Natural killer cell (primary cell): ENCODE measurements around the gene AKT1. TPM values are rescaled to one million over a fixed set of nuclear protein-coding genes. Genes with fewer than 3 reads are reported as not detected.

Experiments
- ATAC-seq, 3 donors: fragments of 150-1000 bp in 2 of 3; fragments of 200-7000 bp in 1 of 3; cut with Tn5 transposase; 1 replicate in 1 of 3; 2 replicates in 2 of 3; pipeline ENCODE4 v1.10.0; 2021; ENCODE audit warnings: mild to moderate bottlenecking in 2 of 3, moderate library complexity in 2 of 3
- DNase-seq, 2 donors: peaks; one replicate each; pipeline versions ENCODE4 v3.0.0 to v3.0.0-alpha.2; 2013 to 2021; ENCODE audit warnings: mixed read lengths in 1 of 2
- H3K27ac ChIP-seq: one replicate; pipeline ENCODE4 v1.5.1; 2013; ENCODE audit warnings: mild to moderate bottlenecking, low read length
- H3K27me3 ChIP-seq: one replicate; pipeline ENCODE4 v1.6.1; 2013; ENCODE audit warnings: low read length; ENCODE audit not compliant: control insufficient read depth, insufficient read depth
- H3K36me3 ChIP-seq: one replicate; pipeline ENCODE4 v1.6.1; 2013; ENCODE audit warnings: low read length; ENCODE audit not compliant: control insufficient read depth, insufficient read depth
- H3K4me1 ChIP-seq: one replicate; pipeline ENCODE4 v1.6.1; 2013; ENCODE audit warnings: low read length; ENCODE audit not compliant: control insufficient read depth, insufficient read depth
- H3K4me3 ChIP-seq: one replicate; pipeline ENCODE4 v1.5.1; 2013; ENCODE audit warnings: low read length
- H3K9me3 ChIP-seq: one replicate; pipeline ENCODE4 v1.6.1; 2013; ENCODE audit warnings: low read length; ENCODE audit not compliant: control insufficient read depth, insufficient read depth
- H3K27ac Mint-ChIP-seq, 2 donors: one replicate each; pipeline ENCODE4 v1.8.0; 2022; ENCODE audit warnings: mild to moderate bottlenecking in 2 of 2, mixed read lengths in 2 of 2, moderate library complexity in 1 of 2
- H3K27me3 Mint-ChIP-seq, 2 donors: one replicate each; pipeline ENCODE4 v1.8.0; 2022; ENCODE audit warnings: low read depth in 2 of 2, mixed read lengths in 2 of 2
- H3K36me3 Mint-ChIP-seq: one replicate; pipeline ENCODE4 v1.8.0; 2022; ENCODE audit warnings: mixed read lengths
- H3K4me1 Mint-ChIP-seq, 2 donors: one replicate each; pipeline ENCODE4 v1.8.0; 2022; ENCODE audit warnings: mixed read lengths in 2 of 2
- H3K4me3 Mint-ChIP-seq: one replicate; pipeline ENCODE4 v1.8.0; 2022; ENCODE audit warnings: mild to moderate bottlenecking, moderate library complexity, mixed read lengths
- H3K9me3 Mint-ChIP-seq, 2 donors: one replicate each; pipeline ENCODE4 v1.8.0; 2022; ENCODE audit warnings: mixed read lengths in 2 of 2
- CTCF ChIP-seq: fragments of 200-600 bp; IDR thresholded peaks from one replicate; pipeline ENCODE4 v1.8.0; 2022; ENCODE audit warnings: antibody characterized with exemption
- WGBS: methylation state at CpG from one replicate; pipeline ENCODE4 v1.1.7; 2013; ENCODE audit warnings: missing lambda C conversion rate; ENCODE audit not compliant: insufficient coverage; 5-methylcytosine and 5-hydroxymethylcytosine counted together
- intact Hi-C: fragments of 100-400 bp; cut with micrococcal nuclease; formaldehyde crosslinking; loops from one replicate; pipeline ENCODE4 v1.14.2; 2022
- total RNA-seq, 4 donors: library from RNA; stranded (reverse); fragments of 120-200 nt in 1 of 4; gene quantifications; one replicate each; pipeline versions ENCODE4 v1.2.3 to v1.2.4, GENCODE V29; 2013 to 2022

AKT1 gene
- total RNA-seq, 3 donors from 2014 or later (not counting 1 experiment from before 2014, with no cell fraction given) = 152 to 163 (median 153) TPM

- Histone ChIP-seq H3K4me1 (peaks cover 16% of the 10 kb centered on the region), H3K27me3 (no peaks in the 10 kb centered on the region), H3K4me3 (no peak overlapping the region), H3K27ac (no peak overlapping the region), H3K36me3 (no peaks in the 10 kb centered on the region), H3K9me3 (no peaks in the 10 kb centered on the region)
- H3K4me1 Mint-ChIP-seq = peaks cover 0 to 13% of the 10 kb centered on the region in 2 donors
- H3K4me3 Mint-ChIP-seq = no peak overlapping the region
- TF ChIP-seq CTCF = no peak
- H3K27me3 Mint-ChIP-seq = no peaks in the 10 kb centered on the region
- 83% methylated on average over 10 of the region's 10 CpGs for WGBS
- no peaks in the 10 kb centered on the region for H3K36me3 Mint-ChIP-seq
- no peak for DNase-seq
- peak overlapping the region in 1 of 2 donors; percentile 26 for H3K27ac Mint-ChIP-seq
- H3K9me3 Mint-ChIP-seq = no peaks in the 10 kb centered on the region
- ATAC-seq = no peak
- intact Hi-C loops = no loop called here
Observed at GRCh38 chr14:104806625-104807465, 11.3 kb upstream of the AKT1 start.

- DNase-seq = no peak
- 90% methylated on average over 14 of the region's 14 CpGs for WGBS
- no peaks in the 10 kb centered on the region for H3K36me3 Mint-ChIP-seq
Observed at GRCh38 chr14:104805941-104806624, 10.5 kb upstream of the AKT1 start.

DNA sequence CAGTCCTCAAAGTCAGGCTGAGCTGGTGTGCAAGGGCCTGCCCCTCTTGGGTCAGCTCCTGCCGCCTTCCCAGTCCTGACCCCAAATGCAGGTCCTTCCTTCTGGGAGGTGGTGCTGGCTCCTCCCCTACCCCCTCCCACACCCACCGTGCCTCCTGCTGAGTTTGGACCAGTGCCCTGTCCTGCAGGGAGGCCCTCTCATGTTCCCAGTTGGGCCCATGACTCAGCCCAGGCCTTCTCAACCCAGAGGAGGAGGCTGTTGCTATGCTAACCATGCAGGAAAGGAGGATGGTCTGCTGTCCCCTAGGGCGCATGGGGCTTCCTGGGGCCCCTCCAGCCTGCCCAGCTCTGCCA, 9.8 kb upstream of the AKT1 start:
- Histone ChIP-seq H3K4me1 (peaks cover 24% of the 10 kb centered on the region), H3K27me3 (no peaks in the 10 kb centered on the region), H3K4me3 (no peak overlapping the region), H3K36me3 (no peaks in the 10 kb centered on the region), H3K9me3 (no peaks in the 10 kb centered on the region), H3K27ac (no peak overlapping the region)
- no peak for TF ChIP-seq CTCF
- no peak for DNase-seq
- H3K4me1 Mint-ChIP-seq = peaks cover 0 to 22% of the 10 kb centered on the region in 2 donors
- H3K36me3 Mint-ChIP-seq = no peaks in the 10 kb centered on the region
- H3K27me3 Mint-ChIP-seq = no peaks in the 10 kb centered on the region
- H3K4me3 Mint-ChIP-seq = no peak overlapping the region
- 60% methylated on average over 3 of the region's 3 CpGs for WGBS
- intact Hi-C loops = no loop called here
- H3K9me3 Mint-ChIP-seq = no peaks in the 10 kb centered on the region
- no peak for ATAC-seq
- H3K27ac Mint-ChIP-seq = no peak overlapping the region

More at GRCh38 chr14:104805941-104806624, 10.5 kb upstream of the AKT1 start:
- H3K4me1 ChIP-seq = peaks cover 23% of the 10 kb centered on the region
- H3K4me3 ChIP-seq = no peak overlapping the region
- intact Hi-C loops = no loop called here
- H3K4me1 Mint-ChIP-seq = peaks cover 0 to 21% of the 10 kb centered on the region in 2 donors
- peak overlapping the region in 1 of 2 donors; percentile 26 for H3K27ac Mint-ChIP-seq
- no peak overlapping the region for H3K4me3 Mint-ChIP-seq
- no peak for TF ChIP-seq CTCF
- H3K27me3 Mint-ChIP-seq = no peaks in the 10 kb centered on the region
- no peaks in the 10 kb centered on the region for H3K27me3 ChIP-seq
- ATAC-seq = no peak
- H3K9me3 Mint-ChIP-seq = no peaks in the 10 kb centered on the region
- no peak overlapping the region for H3K27ac ChIP-seq
- no peaks in the 10 kb centered on the region for H3K9me3 ChIP-seq
- no peaks in the 10 kb centered on the region for H3K36me3 ChIP-seq
